SKM-1 treated with dmso at 0.1 percent for 144 hours (cell line): Measurements from ENCODE around the gene PRRX1.

ENCODE experiments used
- DNase-seq: peaks from one replicate; lab custom pipeline; 2025; ENCODE audit not compliant: unreplicated experiment; lab: John Stamatoyannopoulos, UW

The PRRX1 gene

GRCh38 chr1:170691258-170691657, 27.3 kb downstream of the PRRX1 start:
- DNase-seq, result no peak

GRCh38 chr1:170692866-170693575, 29.1 kb downstream of the PRRX1 start:
- DNase-seq, result peak; percentile 46

- no peak for DNase-seq
Observed at GRCh38 chr1:170694172-170694926, 30.4 kb downstream of the PRRX1 start.

- no peak for DNase-seq
Observed at GRCh38 chr1:170695955-170696590, 32.1 kb downstream of the PRRX1 start.

- DNase-seq, result no peak
Observed at GRCh38 chr1:170696591-170697290, 32.8 kb downstream of the PRRX1 start.

GRCh38 chr1:170697316-170697715, 33.4 kb downstream of the PRRX1 start:
- DNase-seq, result no peak

- DNase-seq, result no peak
Observed at GRCh38 chr1:170698301-170699275, 34.7 kb downstream of the PRRX1 start.

GRCh38 chr1:170699696-170700095, 35.8 kb downstream of the PRRX1 start:
- no peak for DNase-seq

GRCh38 chr1:170700842-170701615, 37.1 kb downstream of the PRRX1 start:
- DNase-seq, result no peak

GRCh38 chr1:170701962-170702361, 38.0 kb downstream of the PRRX1 start:
- DNase-seq, result no peak

- DNase-seq, result no peak
Observed at GRCh38 chr1:170703591-170703990, 39.7 kb downstream of the PRRX1 start.

- DNase-seq, result no peak
Observed at GRCh38 chr1:170704256-170704655, 40.3 kb downstream of the PRRX1 start.

- DNase-seq, result no peak
Observed at GRCh38 chr1:170705981-170706380, 42.0 kb downstream of the PRRX1 start.

GRCh38 chr1:170707117-170707516, 43.2 kb downstream of the PRRX1 start:
- DNase-seq, result no peak

- no peak for DNase-seq
Observed at GRCh38 chr1:170707959-170708655, 44.2 kb downstream of the PRRX1 start.

- DNase-seq, result no peak
Observed at GRCh38 chr1:170711682-170712081, 47.8 kb downstream of the PRRX1 start.

- DNase-seq, result no peak
Observed at GRCh38 chr1:170714163-170714562, 50.2 kb downstream of the PRRX1 start.

- no peak for DNase-seq
Observed at GRCh38 chr1:170714938-170715337, 51.0 kb downstream of the PRRX1 start.
